GM18519 (cell line): ENCODE measurements around the gene A4GALT.
"Not testable (repeated sequence)": the region's sequence is repeated elsewhere in the genome, so short reads cannot be mapped to it uniquely, and the experiment has no call there.

Experiments used
- ATAC-seq: cut with Tn5 transposase; IDR thresholded peaks from one replicate; pipeline ENCODE4 v1.9.1; 2021; ENCODE audit warnings: mild to moderate bottlenecking, moderate library complexity; ENCODE audit not compliant: unreplicated experiment, low FRiP score

A4GALT gene, protein sequence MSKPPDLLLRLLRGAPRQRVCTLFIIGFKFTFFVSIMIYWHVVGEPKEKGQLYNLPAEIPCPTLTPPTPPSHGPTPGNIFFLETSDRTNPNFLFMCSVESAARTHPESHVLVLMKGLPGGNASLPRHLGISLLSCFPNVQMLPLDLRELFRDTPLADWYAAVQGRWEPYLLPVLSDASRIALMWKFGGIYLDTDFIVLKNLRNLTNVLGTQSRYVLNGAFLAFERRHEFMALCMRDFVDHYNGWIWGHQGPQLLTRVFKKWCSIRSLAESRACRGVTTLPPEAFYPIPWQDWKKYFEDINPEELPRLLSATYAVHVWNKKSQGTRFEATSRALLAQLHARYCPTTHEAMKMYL

DNA sequence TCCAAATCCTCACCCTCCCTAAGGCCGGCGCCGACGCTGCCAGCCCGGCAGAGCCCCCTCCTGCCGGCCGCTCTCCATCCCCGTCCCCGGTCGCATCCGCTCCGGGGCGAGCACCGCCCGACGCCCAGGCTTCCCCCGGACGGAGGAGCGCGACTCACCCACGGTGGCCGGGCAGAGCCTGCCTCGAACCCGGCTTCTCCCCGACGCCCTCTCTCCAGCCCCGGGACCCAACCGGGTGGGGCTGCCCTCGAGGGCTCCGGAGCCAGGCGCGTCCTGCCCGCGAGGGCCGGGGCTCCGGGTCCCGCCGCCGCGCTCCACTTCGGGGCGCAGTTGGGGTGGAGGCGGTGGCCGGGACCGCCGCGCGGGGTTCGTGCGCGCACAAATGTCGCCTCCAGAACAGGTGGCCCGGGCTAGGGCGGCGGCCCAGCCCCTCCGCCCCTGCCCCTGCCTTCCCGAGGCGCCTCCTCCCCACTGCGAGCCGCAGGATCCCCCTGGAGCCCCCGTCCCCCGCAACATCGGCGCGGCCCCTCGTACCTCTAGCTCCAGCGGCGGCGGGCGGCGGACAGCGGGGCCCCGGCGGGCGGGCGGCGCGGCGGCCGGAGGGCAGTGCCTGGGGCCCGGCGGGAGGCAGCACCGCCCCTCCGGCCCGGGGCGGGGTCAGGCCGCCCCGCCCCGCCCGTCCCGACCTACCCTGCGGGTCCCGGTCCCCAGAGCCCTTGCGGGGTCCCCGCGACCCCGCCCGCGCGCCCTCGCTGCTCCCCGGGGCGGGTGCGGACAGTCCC, at the start of gene A4GALT:
Gene A4GALT (minus strand): TSS at position 608 of the 782 bp plus-strand sequence. CDS start 26,919 bp downstream, outside the sequence.
- ATAC-seq, result no peak

DNA sequence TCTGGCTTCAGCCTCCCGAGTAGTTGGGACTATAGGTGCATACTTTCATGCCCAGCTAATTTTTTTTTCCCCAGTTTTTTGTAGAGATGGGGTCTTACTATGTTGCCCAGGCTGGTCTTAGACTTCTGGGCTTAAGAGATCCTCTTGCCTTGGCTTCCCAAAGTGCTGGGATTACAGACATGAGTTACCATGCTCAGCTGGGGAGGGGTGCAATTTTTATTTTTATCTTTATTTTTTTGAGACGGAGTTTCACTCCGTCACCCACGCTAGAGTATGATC, 49.7 kb upstream of the A4GALT start:
- ATAC-seq, result no peak

DNA sequence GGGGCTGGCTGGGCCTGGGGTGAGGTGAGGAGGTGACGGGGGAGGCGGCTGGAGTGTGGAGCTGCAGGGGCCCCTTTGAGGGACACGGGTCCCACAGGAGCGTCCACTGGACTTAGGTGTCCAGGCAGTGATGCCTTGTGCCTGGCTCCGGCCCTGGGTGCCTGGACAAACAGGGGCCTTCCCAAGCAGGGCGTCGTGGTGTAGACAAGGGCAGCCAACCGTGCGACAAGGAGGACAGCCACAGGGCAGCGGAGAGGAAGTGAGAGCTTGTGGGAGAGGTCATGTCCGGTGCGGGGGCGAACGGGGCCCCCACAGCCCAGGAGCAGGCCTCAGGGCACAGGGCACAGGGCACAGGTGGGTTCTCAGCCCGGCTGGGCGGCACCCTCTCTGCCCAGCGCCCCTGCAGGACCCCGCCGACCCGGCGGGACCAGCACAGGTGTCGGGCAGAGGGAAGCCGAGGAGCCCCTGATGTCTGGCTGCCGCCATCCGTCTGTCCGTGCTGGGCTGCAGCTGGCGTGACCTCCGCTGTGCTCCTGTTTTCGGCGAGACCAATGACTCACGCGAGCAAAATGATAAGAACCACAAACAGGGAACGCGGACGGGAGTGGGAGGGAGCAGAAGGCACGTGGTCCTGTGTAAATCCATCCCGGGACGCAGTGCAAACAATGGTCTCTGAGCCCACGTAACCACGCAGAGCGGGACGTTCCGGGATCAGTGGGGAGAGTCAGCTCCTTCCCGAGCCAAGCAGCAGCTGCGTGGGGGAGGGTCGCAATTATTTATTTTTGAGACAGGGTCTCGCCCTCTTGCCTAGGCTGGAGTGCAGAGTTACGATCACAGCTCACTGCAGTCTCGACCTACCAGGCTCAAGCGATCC, 49.1 kb upstream of the A4GALT start:
- ATAC-seq, result peak; percentile 50

DNA sequence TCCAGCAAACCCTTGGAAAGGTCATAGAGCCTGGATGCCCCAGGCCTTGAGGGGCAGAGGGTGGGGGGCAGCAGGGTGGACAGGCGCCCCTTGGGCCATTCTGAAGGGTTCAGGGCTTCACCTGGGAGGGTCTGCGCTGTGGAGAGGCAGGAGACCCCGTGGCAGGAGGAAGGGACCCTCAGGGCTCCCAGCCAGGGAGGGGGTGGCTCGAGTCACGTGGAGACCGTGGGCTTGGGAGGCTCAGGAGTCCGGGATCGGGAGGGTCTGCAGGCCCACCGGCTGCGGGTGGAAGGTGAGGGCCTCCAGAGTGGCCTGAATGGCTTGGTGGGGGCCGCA, 48.5 kb upstream of the A4GALT start:
- ATAC-seq, result no peak

DNA sequence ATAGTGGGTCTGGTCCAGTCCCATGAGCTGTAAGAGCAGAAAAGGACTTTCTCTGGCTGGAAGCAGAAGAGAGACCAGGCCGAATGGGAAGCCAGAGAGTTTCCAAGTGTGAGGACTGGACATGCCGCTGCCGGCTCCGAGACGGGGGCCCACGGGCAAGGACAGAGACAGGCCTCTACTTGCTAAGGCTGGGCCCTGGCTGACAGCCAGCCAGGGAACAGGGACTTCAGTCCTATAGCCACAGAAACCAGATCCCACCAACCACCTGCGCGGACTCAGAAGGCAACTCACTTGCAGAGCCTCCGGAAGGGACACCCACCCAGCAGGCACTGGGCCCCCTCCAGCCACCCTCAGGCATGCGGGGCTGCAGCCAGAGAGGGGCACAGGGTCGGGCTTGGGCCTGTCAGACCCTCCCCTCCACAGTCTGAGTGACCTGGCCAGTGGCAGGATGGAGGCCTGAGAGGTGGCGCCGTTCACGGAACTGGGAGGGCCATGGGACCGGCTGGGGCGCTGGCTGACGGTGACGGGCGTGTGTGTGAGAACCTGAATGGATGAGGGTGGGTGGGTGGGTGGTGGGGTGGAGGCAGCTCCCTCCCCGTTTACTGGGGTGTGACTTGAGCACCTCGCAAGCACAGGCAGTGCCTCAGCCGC, 47.8 kb upstream of the A4GALT start:
- ATAC-seq, result no peak

DNA sequence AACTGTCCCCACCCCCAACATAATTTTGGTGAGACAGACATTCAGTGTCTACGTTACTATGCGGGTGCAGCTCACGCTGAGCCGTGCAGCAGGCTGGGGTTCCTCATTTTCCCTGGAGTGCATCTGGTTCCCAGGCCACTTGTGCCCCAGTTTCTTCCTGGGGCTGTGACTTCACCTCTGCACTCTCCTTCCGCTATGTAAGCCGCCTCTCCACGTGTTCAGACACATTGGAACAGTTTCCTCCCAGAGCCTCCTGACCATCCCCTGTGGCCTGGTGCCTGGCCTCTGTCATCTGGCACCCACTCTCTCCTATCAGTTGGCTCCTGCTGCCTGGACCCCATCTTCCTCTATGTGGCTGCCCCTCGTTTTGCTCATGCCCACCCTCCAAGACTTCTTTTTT, 46.2 kb upstream of the A4GALT start:
- no peak for ATAC-seq

DNA sequence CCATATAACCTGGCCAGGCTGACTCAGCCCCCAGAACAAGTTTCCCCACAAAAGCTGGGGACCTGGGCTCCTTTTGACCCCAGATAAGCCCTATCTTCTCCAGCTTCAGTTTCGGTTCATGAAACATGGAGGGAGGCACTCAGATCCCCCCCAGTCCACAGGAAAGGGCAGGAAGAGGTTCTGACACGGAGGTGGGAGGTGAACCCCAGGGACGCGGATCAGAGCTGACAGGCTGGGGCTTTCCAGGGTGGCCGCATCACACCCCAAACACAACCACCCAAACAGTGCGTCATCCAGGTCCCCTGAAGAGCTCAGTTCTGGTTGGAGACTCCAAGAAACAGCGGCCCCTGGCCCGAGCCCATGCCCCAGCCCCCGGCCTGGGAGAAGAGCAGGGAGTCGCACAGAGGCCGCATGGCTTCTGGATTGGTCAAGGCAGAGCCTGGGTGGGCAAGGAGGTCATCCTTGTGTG, 44.3 kb upstream of the A4GALT start:
- ATAC-seq, result no peak

DNA sequence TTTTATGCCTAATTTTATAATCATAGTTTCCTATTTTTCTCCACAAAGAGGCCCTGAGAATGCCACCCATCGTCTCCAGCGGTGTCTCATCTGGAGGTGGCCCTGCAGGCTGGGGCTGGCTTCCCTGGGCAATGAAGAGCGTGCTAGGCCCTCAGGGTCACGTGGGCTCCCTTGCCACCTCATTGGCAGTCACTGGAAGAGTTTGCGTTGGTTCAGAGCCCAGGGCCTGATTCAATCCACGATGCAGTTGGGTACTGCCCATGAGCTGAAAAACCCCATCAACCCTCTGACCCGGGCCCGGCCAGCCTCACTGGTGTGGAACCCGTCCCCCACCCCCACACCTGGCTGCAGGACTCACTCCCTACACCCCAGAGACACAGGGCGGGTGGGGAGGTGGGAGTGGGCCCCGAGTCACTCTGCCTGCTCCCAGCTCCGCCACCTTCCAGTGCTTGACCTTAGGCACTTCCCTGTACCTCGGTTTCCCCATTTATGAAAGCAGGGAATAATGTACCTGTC, 43.4 kb upstream of the A4GALT start:
- ATAC-seq, result no peak

DNA sequence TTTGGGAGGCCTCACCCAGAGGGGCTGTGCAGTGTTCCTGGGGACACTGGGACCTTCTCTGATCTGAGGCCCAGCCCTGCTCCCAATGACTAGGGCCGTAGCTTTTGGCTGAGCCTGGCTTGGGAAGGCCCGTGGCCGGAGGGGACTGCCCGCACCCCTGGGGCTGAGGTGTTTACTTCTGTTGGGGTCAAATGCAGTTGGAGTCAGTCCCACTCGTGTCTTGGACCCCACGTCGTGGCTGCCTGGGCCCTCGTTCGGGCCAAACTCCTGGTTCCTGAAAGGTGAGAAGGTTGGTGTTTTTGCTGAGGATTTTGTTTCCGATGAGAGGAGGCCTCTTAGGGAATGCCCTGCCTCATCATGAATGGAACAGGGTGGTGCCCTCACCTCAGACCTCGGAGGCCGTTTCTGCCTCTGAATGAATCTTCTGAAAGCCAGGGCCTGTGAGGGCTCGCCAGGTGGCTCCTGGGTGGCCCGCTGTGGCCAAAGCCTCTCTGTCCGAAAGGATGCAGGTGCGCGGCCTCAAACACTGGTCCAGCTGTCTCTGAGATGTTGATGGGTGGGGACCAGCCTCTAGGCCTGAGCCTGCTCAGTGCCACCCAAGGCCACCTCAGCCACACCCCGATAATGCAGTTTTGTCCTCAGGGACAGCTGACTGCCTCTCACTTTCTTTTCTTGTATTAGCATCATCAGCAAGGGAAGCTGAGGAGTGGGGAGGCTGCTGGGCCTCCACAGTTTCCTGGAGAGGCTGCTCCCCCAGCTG, 40.3 kb upstream of the A4GALT start:
- no peak for ATAC-seq

DNA sequence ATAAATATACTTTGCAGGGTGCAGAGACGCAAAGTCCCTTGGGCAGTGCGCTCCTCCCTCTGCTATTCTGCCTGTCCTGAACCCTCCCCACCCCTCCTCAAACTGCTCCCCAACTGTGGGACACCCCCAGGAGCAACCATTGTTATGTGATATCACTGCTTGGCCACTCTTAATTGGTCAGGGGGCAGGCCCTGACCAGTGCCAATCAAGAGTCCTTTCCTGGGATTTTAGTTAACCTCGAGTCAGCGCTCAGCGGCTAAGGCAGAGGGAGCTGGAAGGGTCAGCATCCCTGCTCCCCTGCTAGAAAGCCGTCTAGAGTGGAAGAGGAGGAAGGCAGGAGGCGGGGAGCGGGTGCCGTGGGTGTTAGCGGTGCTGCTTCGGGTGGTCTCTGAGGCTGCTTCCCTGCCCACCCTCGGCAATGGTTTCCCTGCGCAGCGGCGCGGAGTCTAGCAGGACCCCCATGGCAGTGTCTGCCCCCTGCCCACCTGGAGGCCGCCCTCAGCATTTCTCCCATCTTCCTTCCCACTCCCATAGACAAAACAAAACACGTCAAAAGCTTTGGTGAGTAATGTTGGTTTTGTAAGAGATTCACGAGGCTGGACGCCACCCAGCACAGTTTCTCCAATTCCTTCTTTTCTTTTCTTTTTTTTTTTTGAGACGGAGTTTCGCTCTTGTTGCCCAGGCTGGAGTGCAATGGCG, 38.4 kb upstream of the A4GALT start:
- ATAC-seq, result no peak

DNA sequence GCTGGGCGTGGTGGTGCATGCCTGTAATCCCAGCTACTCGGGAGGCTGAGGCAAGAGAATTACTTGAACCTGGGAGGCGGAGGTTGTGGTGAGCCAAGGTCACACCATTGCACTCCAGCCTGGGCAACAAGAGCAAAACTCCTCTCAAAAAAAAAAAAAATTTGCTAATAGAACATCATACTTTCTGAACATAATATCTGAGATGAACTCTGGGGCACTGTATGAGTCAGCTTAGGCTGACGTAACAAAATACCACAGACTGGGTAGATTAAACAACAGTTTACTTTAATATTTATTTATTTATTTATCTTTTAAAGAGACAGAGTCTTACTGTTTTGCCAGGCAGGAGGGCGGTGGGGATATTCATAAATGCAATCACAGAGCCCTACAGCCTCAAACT, 34.9 kb upstream of the A4GALT start:
- ATAC-seq, result not testable (repeated sequence)

DNA sequence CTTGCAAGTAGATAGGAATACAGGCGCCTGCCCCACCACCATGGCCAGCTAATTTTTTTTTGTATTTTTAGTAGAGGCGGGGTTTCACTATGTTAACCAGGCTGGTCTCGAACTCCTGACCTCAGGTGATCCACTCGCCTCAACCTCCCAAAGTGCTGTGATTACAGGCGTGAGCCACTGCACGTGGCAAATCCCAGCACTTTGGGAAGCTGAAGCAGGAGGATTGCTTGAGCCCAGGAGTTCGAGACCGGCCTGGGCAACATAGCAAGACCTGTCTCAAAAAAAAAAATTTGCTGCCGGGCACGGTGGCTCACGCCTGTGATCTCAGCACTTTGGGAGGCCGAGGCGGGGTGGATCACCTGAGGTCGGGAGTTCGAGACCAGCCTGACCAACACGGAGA, 34.5 kb upstream of the A4GALT start:
- not testable (repeated sequence) for ATAC-seq

DNA sequence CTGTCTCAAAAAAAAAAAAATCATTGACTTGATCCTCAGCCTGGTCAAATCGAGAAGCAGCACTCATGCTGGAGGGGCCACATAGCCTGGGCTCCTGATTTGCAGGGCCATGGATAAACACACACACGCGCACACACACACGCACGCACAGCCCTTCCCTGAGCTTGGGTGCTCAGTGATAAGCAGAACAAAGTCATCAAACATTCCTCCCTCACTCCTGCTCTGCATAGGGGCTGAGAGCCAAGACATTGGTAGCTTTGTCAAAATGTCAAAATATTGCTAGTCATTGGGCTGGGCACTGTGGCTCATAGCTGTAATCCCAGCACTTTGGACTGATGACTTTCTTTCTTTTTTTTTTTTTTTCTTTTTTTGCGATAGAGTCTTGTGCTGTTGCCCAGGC, 34.0 kb upstream of the A4GALT start:
- no peak for ATAC-seq

DNA sequence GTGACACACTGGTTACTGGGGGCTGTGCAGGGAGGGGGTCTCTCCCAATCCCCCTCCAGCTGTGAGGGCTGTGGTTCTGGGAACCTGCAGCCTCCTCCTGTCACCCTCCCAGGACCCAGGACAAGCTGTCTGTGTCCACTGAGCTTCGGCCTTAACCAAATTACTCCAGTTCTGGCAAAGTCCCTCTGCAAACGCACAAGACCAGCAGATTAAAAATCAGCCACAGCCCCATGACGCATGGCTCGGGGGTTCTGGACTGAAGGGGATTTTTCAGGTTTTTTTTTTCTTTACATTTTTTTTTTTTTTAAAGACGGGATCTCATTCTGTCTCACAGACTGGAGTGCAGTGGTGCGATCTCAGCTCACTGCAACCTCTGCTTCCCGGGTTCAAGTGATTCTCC, 32.2 kb upstream of the A4GALT start:
- no peak for ATAC-seq

DNA sequence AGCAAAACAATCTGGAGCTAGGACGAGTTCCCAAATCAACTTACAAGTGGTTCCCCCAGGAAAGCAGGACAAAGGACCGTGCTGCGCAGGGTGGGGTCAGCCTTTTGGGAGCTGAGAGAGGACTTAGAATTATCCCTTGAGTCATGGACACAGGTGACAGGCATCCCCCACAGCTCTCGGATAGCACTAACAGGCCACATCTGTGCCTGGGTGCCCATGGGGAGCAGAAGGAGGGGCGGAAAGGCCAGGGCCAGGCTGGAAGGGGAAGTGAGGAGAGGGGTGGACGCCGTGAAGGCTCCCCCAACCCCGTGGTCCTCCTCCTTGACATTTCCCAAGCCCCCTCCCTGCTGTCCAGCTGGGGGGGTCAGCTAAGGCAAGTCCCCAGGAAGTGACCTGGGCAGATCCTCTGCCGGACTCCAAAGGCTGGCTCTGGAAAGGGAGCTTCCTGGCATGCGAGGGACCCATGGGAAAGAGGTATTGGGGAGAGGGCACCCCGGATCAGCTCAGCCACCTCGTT, 31.6 kb upstream of the A4GALT start:
- ATAC-seq, result no peak

DNA sequence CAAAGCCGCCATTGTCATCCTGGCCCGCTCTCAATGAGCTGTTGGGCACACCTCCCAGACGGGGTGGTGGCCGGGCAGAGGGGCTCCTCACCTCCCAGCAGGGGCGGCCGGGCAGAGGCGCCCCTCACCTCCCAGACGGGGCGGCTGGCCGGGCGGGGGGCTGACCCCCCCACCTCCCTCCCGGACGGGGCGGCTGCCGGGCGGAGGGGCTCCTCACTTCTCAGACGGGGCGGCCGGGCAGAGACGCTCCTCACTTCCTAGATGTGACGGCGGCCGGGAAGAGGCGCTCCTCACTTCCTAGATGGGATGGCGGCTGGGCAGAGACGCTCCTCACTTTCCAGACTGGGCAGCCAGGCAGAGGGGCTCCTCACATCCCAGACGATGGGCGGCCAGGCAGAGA, 29.8 kb upstream of the A4GALT start:
- ATAC-seq, result not testable (repeated sequence)

DNA sequence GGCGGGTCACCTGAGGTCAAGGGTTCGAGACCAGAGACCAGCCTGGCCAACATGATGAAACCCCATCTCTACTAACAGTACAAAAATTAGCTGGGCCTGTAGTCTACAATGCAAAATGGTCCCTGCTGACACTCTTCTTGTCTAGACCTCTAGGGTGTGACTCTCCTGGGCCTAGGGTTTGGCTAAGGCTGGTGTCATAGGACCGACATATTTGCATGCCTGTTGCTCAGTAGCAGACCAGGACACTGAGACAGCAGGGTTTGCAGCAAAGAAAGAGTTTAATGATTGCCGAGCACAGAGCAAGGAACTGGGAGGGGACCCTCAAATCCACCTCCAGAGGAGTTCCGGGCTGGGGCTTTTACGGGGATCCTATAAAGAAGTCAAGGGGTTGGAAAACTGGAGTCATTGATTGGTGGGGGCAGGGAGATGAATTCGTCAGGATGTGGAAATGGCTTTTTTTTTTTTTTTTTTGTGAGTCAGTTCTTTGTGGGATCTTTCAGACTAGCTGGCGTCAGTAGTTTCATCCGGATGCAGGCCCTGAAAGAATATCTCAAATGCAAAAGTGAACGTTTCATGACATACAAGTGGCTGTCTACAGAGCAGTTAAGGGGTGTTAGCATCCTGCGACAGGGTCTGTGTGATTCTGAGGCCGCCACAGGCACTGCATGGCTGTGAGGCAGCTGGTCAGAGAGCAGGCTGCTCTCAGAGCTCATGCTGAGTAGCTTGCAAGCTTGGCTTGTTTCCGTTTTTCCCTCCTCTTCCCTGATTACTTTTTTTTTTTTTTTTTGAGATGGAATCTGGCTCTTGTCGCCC, 27.2 kb upstream of the A4GALT start:
- ATAC-seq, result no peak

DNA sequence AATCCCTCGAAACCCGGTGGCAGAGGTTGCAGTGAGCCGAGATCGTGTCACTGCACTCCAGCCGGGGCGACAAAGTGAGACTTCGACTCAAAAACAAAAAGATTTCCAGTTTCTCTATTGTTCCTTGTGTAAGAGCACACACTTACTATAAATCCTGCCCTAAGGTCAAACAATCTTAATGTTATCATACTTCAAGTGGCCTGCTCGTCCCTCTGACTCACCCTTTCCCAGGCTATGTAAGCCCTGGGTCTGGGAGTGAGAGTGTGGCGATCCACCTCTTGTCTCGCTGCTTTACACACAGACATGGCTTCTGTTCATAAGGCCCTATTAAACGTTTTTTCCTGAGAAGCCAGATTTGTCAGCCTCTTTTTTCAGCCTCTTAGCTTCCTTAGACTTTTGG, 24.4 kb upstream of the A4GALT start:
- no peak for ATAC-seq
